Neural cell (in vitro differentiated cells): ENCODE data around the gene CSN1S1. TPM values are rescaled to one million over a fixed set of nuclear protein-coding genes. Genes with fewer than 3 reads are reported as not detected.

Experiments used
- H2AFZ ChIP-seq: fragments of 200-600, 300-800 bp; sonication (generic), shearing (Covaris generic); 2 replicates; pipeline ENCODE4 v1.6.0; 2014; ENCODE audit warnings: low read depth, mild to moderate bottlenecking, antibody characterized with exemption, low read length, moderate library complexity
- H3F3A ChIP-seq: fragments of 200-600 bp; shearing (Covaris generic); 2 replicates; pipeline ENCODE4 v1.6.1; 2016; ENCODE audit warnings: mild to moderate bottlenecking, moderate library complexity, mixed read lengths, antibody characterized with exemption, low read length; ENCODE audit not compliant: insufficient read depth, poor library complexity, severe bottlenecking
- H3K27ac ChIP-seq: fragments of 200-600, 300-800 bp; sonication (generic), shearing (Covaris generic); 2 replicates; pipeline ENCODE4 v1.5.1; 2014; ENCODE audit warnings: mild to moderate bottlenecking, low read length, moderate library complexity
- H3K27me3 ChIP-seq: fragments of 300-800, 200-600 bp; sonication (generic), shearing (Covaris generic); 2 replicates; pipeline ENCODE4 v1.6.0; 2014; ENCODE audit warnings: mild to moderate bottlenecking, low read depth, low read length, moderate library complexity; ENCODE audit not compliant: insufficient read depth
- H3K36me3 ChIP-seq: fragments of 300-800, 200-600 bp; sonication (generic), shearing (Covaris generic); 2 replicates; pipeline ENCODE4 v1.5.1; 2014; ENCODE audit warnings: mild to moderate bottlenecking, antibody characterized with exemption, low read length, moderate library complexity; ENCODE audit not compliant: insufficient read depth
- H3K4me2 ChIP-seq: fragments of 300-800, 200-600 bp; sonication (generic), shearing (Covaris generic); 2 replicates; pipeline ENCODE4 v1.6.0; 2014; ENCODE audit warnings: mild to moderate bottlenecking, low read length
- H3K4me3 ChIP-seq: fragments of 300-800, 200-600 bp; sonication (generic), shearing (Covaris generic); 2 replicates; pipeline ENCODE4 v1.5.1; 2014; ENCODE audit warnings: mild to moderate bottlenecking, low read length, moderate library complexity
- H3K79me2 ChIP-seq: fragments of 200-600 bp; shearing (Covaris generic); replicated peaks from 2 replicates; pipeline ENCODE4 v1.6.0; 2014; ENCODE audit warnings: mild to moderate bottlenecking, low read length, moderate library complexity; ENCODE audit not compliant: insufficient read depth
- H3K9ac ChIP-seq: fragments of 300-800, 200-600 bp; sonication (generic), shearing (Covaris generic); 2 replicates; pipeline ENCODE4 v1.6.1; 2016; ENCODE audit warnings: mild to moderate bottlenecking, low read length, mixed read lengths
- H3K9me2 ChIP-seq: fragments of 200-600 bp; shearing (Covaris generic); 2 replicates; pipeline ENCODE4 v1.6.1; 2016; ENCODE audit warnings: mild to moderate bottlenecking, low read length, mixed read lengths; ENCODE audit not compliant: insufficient read depth
- H3K9me3 ChIP-seq: fragments of 200-600, 300-800 bp; sonication (generic), shearing (Covaris generic); 2 replicates; pipeline ENCODE4 v1.6.1; 2016; ENCODE audit warnings: mild to moderate bottlenecking, mixed run types, low read length, moderate library complexity, mixed read lengths
- H4K20me1 ChIP-seq: fragments of 200-600 bp; shearing (Covaris generic); 2 replicates; pipeline ENCODE4 v1.6.1; 2016; ENCODE audit warnings: mild to moderate bottlenecking, mixed run types; ENCODE audit not compliant: insufficient read depth
- CTCF ChIP-seq: fragments of 450-650 bp; IDR thresholded peaks from 2 replicates; pipeline ENCODE4 v1.5.1; 2014; ENCODE audit warnings: antibody characterized with exemption, mild to moderate bottlenecking, moderate library complexity; ENCODE audit not compliant: poor library complexity, severe bottlenecking
- EP300 ChIP-seq: fragments of 450-650 bp; conservative IDR thresholded peaks from 2 replicates; pipeline ENCODE4 v1.6.1; 2014; ENCODE audit warnings: antibody characterized with exemption, mild to moderate bottlenecking, moderate library complexity; ENCODE audit not compliant: poor library complexity, severe bottlenecking
- EZH2 ChIP-seq: fragments of 200-600, 300-800 bp; shearing (Covaris generic), sonication (generic); IDR thresholded peaks from 2 replicates; pipeline ENCODE4 v1.6.1; 2014; ENCODE audit warnings: antibody characterized with exemption, low read length, borderline replicate concordance, mild to moderate bottlenecking; ENCODE audit not compliant: insufficient read depth, poor library complexity, severe bottlenecking
- MXI1 ChIP-seq: fragments of 450-650 bp; conservative IDR thresholded peaks from 2 replicates; pipeline ENCODE4 v1.6.1; 2014; ENCODE audit warnings: antibody characterized with exemption, mild to moderate bottlenecking; ENCODE audit not compliant: poor library complexity, severe bottlenecking
- POLR2AphosphoS5 ChIP-seq: IDR thresholded peaks from 2 replicates; pipeline ENCODE4 v1.6.1; 2012
- RAD21 ChIP-seq: fragments of 450-650 bp; conservative IDR thresholded peaks from 2 replicates; pipeline ENCODE4 v1.6.1; 2014; ENCODE audit warnings: antibody characterized with exemption, mild to moderate bottlenecking, moderate library complexity
- REST ChIP-seq: IDR thresholded peaks from 2 replicates; pipeline ENCODE4 v1.6.1; 2012; ENCODE audit warnings: borderline replicate concordance
- SMC3 ChIP-seq: fragments of 450-650 bp; conservative IDR thresholded peaks from 2 replicates; pipeline ENCODE4 v1.6.1; 2014; ENCODE audit warnings: antibody characterized with exemption, mild to moderate bottlenecking, moderate library complexity; ENCODE audit not compliant: poor library complexity
- TAF1 ChIP-seq: IDR thresholded peaks from 2 replicates; pipeline ENCODE4 v1.6.1; 2012; ENCODE audit warnings: low read depth
- polyA plus RNA-seq: library from polyadenylated mRNA; depleted of rRNA; stranded (reverse); fragments of >200 nt; gene quantifications from 2 replicates; pipeline ENCODE4 v1.2.3, GENCODE V29; 2014

Gene CSN1S1
- polyA plus RNA-seq, 1 donor from 2014 or later = not detected

GRCh38 chr4:69894186-69894585 is 36.7 kb upstream of the CSN1S1 start:
- TF ChIP-seq POLR2AphosphoS5 (no peak), EP300 (no peak), TAF1 (no peak), REST (no peak), CTCF (no peak), SMC3 (no peak), RAD21 (no peak), EZH2 (no peak), MXI1 (no peak)
- H3K4me2 ChIP-seq = no peak overlapping the region
- no peaks in the 10 kb centered on the region for H3K27me3 ChIP-seq
- H3K9me3 ChIP-seq = no peaks in the 10 kb centered on the region
- H3K79me2 ChIP-seq = no peaks in the 10 kb centered on the region
- H3F3A ChIP-seq = no peaks in the 10 kb centered on the region
- H3K36me3 ChIP-seq = no peaks in the 10 kb centered on the region
- H2AFZ ChIP-seq = no peak overlapping the region
- H3K4me3 ChIP-seq = no peak overlapping the region
- no peak overlapping the region for H3K27ac ChIP-seq
- no peak overlapping the region for H3K9ac ChIP-seq
- H3K9me2 ChIP-seq = no peaks in the 10 kb centered on the region
- no peaks in the 10 kb centered on the region for H4K20me1 ChIP-seq

- Histone ChIP-seq H3K9me3 (no peaks in the 10 kb centered on the region), H3K4me2 (no peak overlapping the region), H3K9ac (no peak overlapping the region), H3K79me2 (no peaks in the 10 kb centered on the region), H4K20me1 (no peaks in the 10 kb centered on the region), H3K4me3 (no peak overlapping the region), H2AFZ (no peak overlapping the region), H3K27ac (no peak overlapping the region), H3K27me3 (no peaks in the 10 kb centered on the region), H3F3A (no peaks in the 10 kb centered on the region), H3K36me3 (no peaks in the 10 kb centered on the region), H3K9me2 (no peaks in the 10 kb centered on the region)
- no peak for TF ChIP-seq EZH2
- no peak for TF ChIP-seq MXI1
Measured at GRCh38 chr4:69894721-69895120, 36.1 kb upstream of the CSN1S1 start.

- H4K20me1 ChIP-seq = no peaks in the 10 kb centered on the region
- no peak overlapping the region for H3K9ac ChIP-seq
- no peak overlapping the region for H3K4me2 ChIP-seq
- H3K36me3 ChIP-seq = no peaks in the 10 kb centered on the region
- no peaks in the 10 kb centered on the region for H3F3A ChIP-seq
- H3K4me3 ChIP-seq = no peak overlapping the region
- H3K27ac ChIP-seq = no peak overlapping the region
- H3K79me2 ChIP-seq = no peaks in the 10 kb centered on the region
- H3K9me2 ChIP-seq = no peaks in the 10 kb centered on the region
- no peak overlapping the region for H2AFZ ChIP-seq
- no peaks in the 10 kb centered on the region for H3K27me3 ChIP-seq
- H3K9me3 ChIP-seq = no peaks in the 10 kb centered on the region
- TF ChIP-seq EZH2 (no peak), SMC3 (peak; percentile 62), RAD21 (peak; percentile 59), TAF1 (no peak), CTCF (peak; percentile 49), REST (no peak)
Measured at GRCh38 chr4:69896530-69897116, 34.2 kb upstream of the CSN1S1 start.
